ENCODE measurements around the gene TIGIT.

The TIGIT gene

GRCh38 chr3:114327665-114328064 lies 33.8 kb downstream of the TIGIT start:
- TF ChIP-seq TAF1 (IDR thresholded peaks at IDR 0.05; ENCODE audit: borderline replicate concordance, insufficient read depth, low read length), result no peak
- TF ChIP-seq SIN3A (IDR thresholded peaks at IDR 0.05; ENCODE audit: borderline replicate concordance, insufficient read depth, low read length), result no peak
- no peak for TF ChIP-seq FOXP2 (optimal IDR thresholded peaks at IDR 0.05; ENCODE audit: borderline replicate concordance, extremely low read depth, extremely low read length, insufficient read depth)
- no peak for TF ChIP-seq REST (IDR thresholded peaks at IDR 0.05; ENCODE audit: insufficient read depth in 1 of 2, low read depth in 2 of 2, low read length in 2 of 2)
- TF ChIP-seq POLR2AphosphoS5 (IDR thresholded peaks at IDR 0.05; ENCODE audit: low read depth, low read length), result no peak

- TF ChIP-seq SIN3A (IDR thresholded peaks at IDR 0.05; ENCODE audit: borderline replicate concordance, insufficient read depth, low read length) (no peak), REST (IDR thresholded peaks at IDR 0.05; ENCODE audit: insufficient read depth in 1 of 2, low read depth in 2 of 2, low read length in 2 of 2) (no peak), POLR2AphosphoS5 (IDR thresholded peaks at IDR 0.05; ENCODE audit: low read depth, low read length) (no peak), FOXP2 (optimal IDR thresholded peaks at IDR 0.05; ENCODE audit: borderline replicate concordance, extremely low read depth, extremely low read length, insufficient read depth) (no peak), TAF1 (IDR thresholded peaks at IDR 0.05; ENCODE audit: borderline replicate concordance, insufficient read depth, low read length) (no peak)
Observed at GRCh38 chr3:114328345-114328744, 34.5 kb downstream of the TIGIT start.

GRCh38 chr3:114329823-114330222 lies 36.0 kb downstream of the TIGIT start:
- TF ChIP-seq SIN3A (IDR thresholded peaks at IDR 0.05; ENCODE audit: borderline replicate concordance, insufficient read depth, low read length) (no peak), FOXP2 (optimal IDR thresholded peaks at IDR 0.05; ENCODE audit: borderline replicate concordance, extremely low read depth, extremely low read length, insufficient read depth) (no peak), TAF1 (IDR thresholded peaks at IDR 0.05; ENCODE audit: borderline replicate concordance, insufficient read depth, low read length) (no peak), REST (IDR thresholded peaks at IDR 0.05; ENCODE audit: insufficient read depth in 1 of 2, low read depth in 2 of 2, low read length in 2 of 2) (no peak), POLR2AphosphoS5 (IDR thresholded peaks at IDR 0.05; ENCODE audit: low read depth, low read length) (no peak)

- TF ChIP-seq REST (IDR thresholded peaks at IDR 0.05; ENCODE audit: insufficient read depth in 1 of 2, low read depth in 2 of 2, low read length in 2 of 2) (no peak), POLR2AphosphoS5 (IDR thresholded peaks at IDR 0.05; ENCODE audit: low read depth, low read length) (no peak), FOXP2 (optimal IDR thresholded peaks at IDR 0.05; ENCODE audit: borderline replicate concordance, extremely low read depth, extremely low read length, insufficient read depth) (no peak), TAF1 (IDR thresholded peaks at IDR 0.05; ENCODE audit: borderline replicate concordance, insufficient read depth, low read length) (no peak), SIN3A (IDR thresholded peaks at IDR 0.05; ENCODE audit: borderline replicate concordance, insufficient read depth, low read length) (no peak)
Observed at GRCh38 chr3:114331007-114331406, 37.2 kb downstream of the TIGIT start.

GRCh38 chr3:114331710-114332109 lies 37.9 kb downstream of the TIGIT start:
- no peak for TF ChIP-seq SIN3A (IDR thresholded peaks at IDR 0.05; ENCODE audit: borderline replicate concordance, insufficient read depth, low read length)
- no peak for TF ChIP-seq FOXP2 (optimal IDR thresholded peaks at IDR 0.05; ENCODE audit: borderline replicate concordance, extremely low read depth, extremely low read length, insufficient read depth)
- TF ChIP-seq REST (IDR thresholded peaks at IDR 0.05; ENCODE audit: insufficient read depth in 1 of 2, low read depth in 2 of 2, low read length in 2 of 2), result no peak
